Keratinocyte (primary cell): Measurements from ENCODE around the gene SLC16A2. TPM values are rescaled to one million over a fixed set of nuclear protein-coding genes. Genes with fewer than 3 reads are reported as not detected.
A peak's percentile ranks its signal among the peaks of the same experiment; 100 is the strongest.

Source experiments
- DNase-seq: peaks from one replicate; pipeline ENCODE4 v3.0.0-alpha.2; 2011; ENCODE audit warnings: low read depth, missing footprints, low spot score
- FAIRE-seq: peaks from 2 replicates; lab custom pipeline; 2011; peaks lifted over from hg19 to GRCh38; lab: Jason Lieb, UNC
- H2AFZ ChIP-seq: 2 replicates; pipeline ENCODE4 v1.6.0; 2012; ENCODE audit warnings: low read length, control low read depth, inconsistent platforms; ENCODE audit not compliant: control insufficient read depth
- H3K27ac ChIP-seq: 2 replicates; pipeline ENCODE4 v1.5.1; 2011; ENCODE audit warnings: low read length; ENCODE audit not compliant: control insufficient read depth, insufficient read depth
- H3K27me3 ChIP-seq: 3 replicates; pipeline ENCODE4 v1.6.0; 2011; ENCODE audit warnings: low read length; ENCODE audit not compliant: control insufficient read depth, insufficient read depth; ENCODE audit errors: extremely low read depth
- H3K36me3 ChIP-seq, 2 experiments: 2 replicates in 1 of 2; 3 replicates in 1 of 2; pipeline ENCODE4 v1.5.1; 2011; ENCODE audit warnings: low read length in 2 of 2, mild to moderate bottlenecking in 1 of 2; ENCODE audit not compliant: control insufficient read depth in 2 of 2, insufficient read depth in 2 of 2; ENCODE audit errors: extremely low read depth in 1 of 2
- H3K4me1 ChIP-seq: 3 replicates; pipeline ENCODE4 v1.5.1; 2011; ENCODE audit warnings: low read length; ENCODE audit not compliant: control insufficient read depth, insufficient read depth; ENCODE audit errors: extremely low read depth
- H3K4me2 ChIP-seq: 3 replicates; pipeline ENCODE4 v1.6.0; 2011; ENCODE audit warnings: low read depth, low read length; ENCODE audit not compliant: control insufficient read depth, insufficient read depth; ENCODE audit errors: extremely low read depth
- H3K4me3 ChIP-seq, 3 experiments: fragments of 200-600 bp in 1 of 3; sonication (generic) in 1 of 3; 2 replicates in 2 of 3; 3 replicates in 1 of 3; pipeline ENCODE4 v1.5.1; 2011 to 2016; ENCODE audit warnings: low read length in 3 of 3, mild to moderate bottlenecking in 3 of 3, control low read depth in 2 of 3, inconsistent platforms in 1 of 3, low read depth in 1 of 3, mixed read lengths in 1 of 3, mixed run types in 1 of 3, moderate library complexity in 1 of 3; ENCODE audit not compliant: control insufficient read depth in 2 of 3, insufficient read depth in 2 of 3; ENCODE audit errors: extremely low read depth in 1 of 3
- H3K79me2 ChIP-seq: 2 replicates; pipeline ENCODE4 v1.6.0; 2012; ENCODE audit warnings: low read length; ENCODE audit not compliant: control insufficient read depth, insufficient read depth
- H3K9ac ChIP-seq: 3 replicates; pipeline ENCODE4 v1.6.0; 2011; ENCODE audit warnings: low read length; ENCODE audit not compliant: control insufficient read depth, insufficient read depth; ENCODE audit errors: extremely low read depth
- H3K9me1 ChIP-seq: 3 replicates; pipeline ENCODE4 v1.6.0; 2011; ENCODE audit warnings: low read length; ENCODE audit not compliant: control insufficient read depth, insufficient read depth; ENCODE audit errors: extremely low read depth
- H3K9me3 ChIP-seq: 2 replicates; pipeline ENCODE4 v1.5.1; 2012; ENCODE audit warnings: low read depth, low read length; ENCODE audit not compliant: control insufficient read depth
- H4K20me1 ChIP-seq: 3 replicates; pipeline ENCODE4 v1.6.0; 2011; ENCODE audit warnings: low read length; ENCODE audit not compliant: control insufficient read depth, insufficient read depth; ENCODE audit errors: extremely low read depth
- EZH2 ChIP-seq: IDR thresholded peaks from one replicate; pipeline ENCODE4 v1.6.1; 2012; ENCODE audit warnings: inconsistent platforms, mild to moderate bottlenecking, low read length, moderate library complexity
- dilution Hi-C: fragments of 300-500 bp; cut with MboI; formaldehyde crosslinking; loops from one replicate; pipeline ENCODE4 v1.7.0; 2020; ENCODE audit warnings: low sequenced_read_pairs; ENCODE audit not compliant: extremely low pct_ligation_motif_present
- polyA plus RNA-seq, 5 experiments: library from polyadenylated mRNA; depleted of rRNA in 3 of 5; stranded (reverse) in 3 of 5; stranded (forward) in 1 of 5; unstranded in 1 of 5; fragments of >200 nt; gene quantifications; 1 replicate in 1 of 5; 2 replicates in 3 of 5; 3 replicates in 1 of 5; pipeline versions ENCODE4 v1.2.1 to v1.2.3, GENCODE V29; 2011 to 2012; ENCODE audit warnings: missing spikeins in 2 of 5, low read depth in 1 of 5, low replicate concordance in 1 of 5
- TF ChIP-seq, protein P1 (sequence below), 3 experiments: IDR thresholded peaks in 1 of 3; conservative IDR thresholded peaks in 1 of 3; optimal IDR thresholded peaks in 1 of 3; 2 replicates in 2 of 3; 3 replicates in 1 of 3; pipeline versions ENCODE3 to v1.5.1; 2011; ENCODE audit warnings: low read length in 3 of 3, mild to moderate bottlenecking in 3 of 3, moderate library complexity in 2 of 3, control low read depth in 1 of 3, inconsistent platforms in 1 of 3; ENCODE audit not compliant: insufficient read depth in 2 of 3; ENCODE audit errors: extremely low read depth in 1 of 3

The SLC16A2 gene
- polyA plus RNA-seq, 1 donor (not counting 4 experiments of a cell fraction or from before 2014, with no cell fraction given) = 38.4 TPM

DNA sequence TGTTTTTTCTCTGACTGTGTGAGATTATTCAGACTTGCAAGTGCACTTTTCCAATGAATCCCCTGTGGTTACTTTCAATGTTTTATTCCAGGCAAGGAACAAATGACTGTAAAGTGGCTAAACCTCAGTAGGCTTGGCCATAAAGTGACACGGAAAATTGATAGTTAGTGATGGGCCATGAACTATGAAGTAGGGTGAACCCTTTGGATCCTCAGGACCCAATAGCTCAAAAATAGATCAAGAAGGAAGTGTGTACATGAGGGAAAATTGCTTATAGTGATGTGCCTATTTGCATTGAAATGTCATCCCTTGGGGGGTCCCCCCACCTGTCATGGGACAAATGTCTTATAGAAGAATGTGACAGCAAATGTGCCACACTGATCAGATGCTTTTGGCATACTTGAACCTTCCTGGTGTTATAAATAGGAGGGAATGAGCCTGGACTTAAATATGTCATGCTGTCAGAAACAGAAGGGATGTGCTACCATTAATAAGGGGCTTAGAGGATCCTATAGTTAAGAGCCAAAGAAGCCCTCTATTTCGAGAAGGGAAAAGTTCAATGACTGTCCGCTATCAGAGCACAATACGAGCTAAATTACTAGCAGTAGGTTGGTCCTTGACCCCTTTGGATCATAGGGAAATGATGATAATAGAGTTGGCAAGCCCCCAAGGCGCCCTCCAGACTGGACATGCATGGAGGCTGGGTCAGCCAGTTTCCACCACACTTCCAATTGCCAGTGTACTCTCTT is 30.3 kb downstream of the SLC16A2 start:
- no peaks in the 10 kb centered on the region for H4K20me1 ChIP-seq
- no peak for DNase-seq
- no peaks in the 10 kb centered on the region for H3K27me3 ChIP-seq
- no peaks in the 10 kb centered on the region for H3K36me3 ChIP-seq
- dilution Hi-C loops = no loop called here
- H3K4me3 ChIP-seq = no peak overlapping the region
- H3K4me2 ChIP-seq = peak overlapping the region; percentile 17
- TF ChIP-seq, protein P1, sequence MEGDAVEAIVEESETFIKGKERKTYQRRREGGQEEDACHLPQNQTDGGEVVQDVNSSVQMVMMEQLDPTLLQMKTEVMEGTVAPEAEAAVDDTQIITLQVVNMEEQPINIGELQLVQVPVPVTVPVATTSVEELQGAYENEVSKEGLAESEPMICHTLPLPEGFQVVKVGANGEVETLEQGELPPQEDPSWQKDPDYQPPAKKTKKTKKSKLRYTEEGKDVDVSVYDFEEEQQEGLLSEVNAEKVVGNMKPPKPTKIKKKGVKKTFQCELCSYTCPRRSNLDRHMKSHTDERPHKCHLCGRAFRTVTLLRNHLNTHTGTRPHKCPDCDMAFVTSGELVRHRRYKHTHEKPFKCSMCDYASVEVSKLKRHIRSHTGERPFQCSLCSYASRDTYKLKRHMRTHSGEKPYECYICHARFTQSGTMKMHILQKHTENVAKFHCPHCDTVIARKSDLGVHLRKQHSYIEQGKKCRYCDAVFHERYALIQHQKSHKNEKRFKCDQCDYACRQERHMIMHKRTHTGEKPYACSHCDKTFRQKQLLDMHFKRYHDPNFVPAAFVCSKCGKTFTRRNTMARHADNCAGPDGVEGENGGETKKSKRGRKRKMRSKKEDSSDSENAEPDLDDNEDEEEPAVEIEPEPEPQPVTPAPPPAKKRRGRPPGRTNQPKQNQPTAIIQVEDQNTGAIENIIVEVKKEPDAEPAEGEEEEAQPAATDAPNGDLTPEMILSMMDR (optimal IDR thresholded peaks at IDR 0.05 in 1 of 3, IDR thresholded peaks at IDR 0.05 in 1 of 3, conservative IDR thresholded peaks at IDR 0.05 in 1 of 3; ENCODE audit: extremely low read depth in 1 of 3, insufficient read depth in 2 of 3, low read length in 3 of 3) = no peak
- no peak for TF ChIP-seq EZH2
- H3K9me3 ChIP-seq = no peaks in the 10 kb centered on the region
- H2AFZ ChIP-seq = no peak overlapping the region
- no peaks in the 10 kb centered on the region for H3K79me2 ChIP-seq
- no peak overlapping the region for H3K9ac ChIP-seq
- peaks cover 48% of the 10 kb centered on the region for H3K4me1 ChIP-seq
- peak overlapping the region; percentile 33 for H3K27ac ChIP-seq
- no peak for FAIRE-seq
- no peaks in the 10 kb centered on the region for H3K9me1 ChIP-seq

DNA sequence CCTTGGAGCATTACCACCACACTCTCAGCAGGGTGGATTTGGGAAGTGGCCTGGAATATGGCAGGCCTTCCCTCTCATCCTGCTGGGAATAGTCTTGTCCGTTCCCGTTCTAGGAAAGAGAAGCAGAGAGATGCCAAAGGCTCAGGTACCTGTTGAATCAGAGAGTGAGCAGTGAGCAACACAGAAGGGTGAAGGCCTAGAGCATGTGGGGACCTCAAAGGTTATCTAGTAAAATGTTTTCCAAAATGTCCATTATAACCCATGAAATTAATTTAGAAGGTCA is 30.8 kb downstream of the SLC16A2 start:
- H3K9ac ChIP-seq = no peak overlapping the region
- no peaks in the 10 kb centered on the region for H4K20me1 ChIP-seq
- H3K79me2 ChIP-seq = no peaks in the 10 kb centered on the region
- no peak for DNase-seq
- FAIRE-seq = no peak
- H3K36me3 ChIP-seq = no peaks in the 10 kb centered on the region
- H3K27ac ChIP-seq = no peak overlapping the region
- no peaks in the 10 kb centered on the region for H3K9me1 ChIP-seq
- dilution Hi-C loops = no loop called here
- H3K4me2 ChIP-seq = no peak overlapping the region
- no peak overlapping the region for H3K4me3 ChIP-seq
- H3K27me3 ChIP-seq = no peaks in the 10 kb centered on the region
- H3K9me3 ChIP-seq = no peaks in the 10 kb centered on the region
- peaks cover 44% of the 10 kb centered on the region for H3K4me1 ChIP-seq
- no peak overlapping the region for H2AFZ ChIP-seq
- TF ChIP-seq EZH2 = no peak
- TF ChIP-seq, protein P1 (optimal IDR thresholded peaks at IDR 0.05 in 1 of 3, IDR thresholded peaks at IDR 0.05 in 1 of 3, conservative IDR thresholded peaks at IDR 0.05 in 1 of 3; ENCODE audit: extremely low read depth in 1 of 3, insufficient read depth in 2 of 3, low read length in 3 of 3) = no peak
